HG02938 (cell line): Measurements from ENCODE around the gene XPC.
"Not testable (repeated sequence)": the region's sequence is repeated elsewhere in the genome, so short reads cannot be mapped to it uniquely, and the experiment has no call there.

ENCODE experiments used
- ATAC-seq: cut with Tn5 transposase; IDR thresholded peaks from one replicate; pipeline ENCODE4 v1.9.1; 2021; ENCODE audit warnings: mild to moderate bottlenecking, moderate library complexity; ENCODE audit not compliant: unreplicated experiment

Gene XPC

DNA sequence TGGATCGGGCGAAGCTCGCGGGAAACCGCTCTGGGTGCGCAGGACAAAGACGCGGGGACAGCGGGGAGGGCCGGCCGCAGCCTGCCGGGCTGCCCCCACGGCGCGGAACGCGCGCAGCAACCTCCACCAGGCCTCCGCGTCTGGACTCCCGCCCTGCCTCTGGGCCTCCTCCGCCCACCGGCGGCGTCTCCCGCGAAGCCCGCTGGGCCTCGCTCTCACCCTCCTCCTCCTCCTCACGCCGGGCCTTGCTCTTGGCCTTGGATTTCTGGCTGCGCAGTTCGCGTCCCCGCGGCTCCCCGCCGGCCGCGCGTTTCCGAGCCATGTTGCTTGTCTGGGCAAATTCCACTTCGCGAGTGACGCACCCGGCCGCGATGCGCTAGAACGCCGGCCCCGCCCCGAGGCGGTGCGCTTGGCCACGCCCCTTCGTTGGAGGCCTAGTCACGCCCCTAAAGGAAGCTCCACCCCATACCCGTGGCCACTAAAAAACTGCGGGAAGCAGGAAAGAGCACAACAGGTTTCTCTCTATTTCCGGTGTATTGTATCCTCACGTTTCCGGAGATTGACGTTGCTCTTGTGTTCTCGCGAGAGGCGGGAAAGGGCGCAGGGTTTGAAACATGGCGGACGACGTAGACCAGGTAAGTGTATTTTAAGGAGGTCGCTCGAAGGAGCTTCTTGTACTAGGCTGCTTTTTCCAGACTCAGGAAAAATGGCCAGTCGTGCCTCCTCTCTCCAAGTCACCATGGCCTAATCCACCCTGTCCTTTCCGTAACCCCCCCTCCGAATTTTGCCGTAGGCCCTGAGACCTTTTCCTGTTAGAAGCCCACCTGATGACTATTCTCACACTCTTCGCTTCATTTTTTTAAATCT lies at the start of gene XPC, which contains the start of gene LSM3:
Gene XPC (minus strand): TSS at position 355 of the 867 bp plus-strand sequence. CDS start 33 bp downstream, at position 322.
Gene LSM3 (plus strand): TSS at position 571 of the 867 bp plus-strand sequence. CDS start 44 bp downstream, at position 615.
- ATAC-seq = peak; percentile 94

DNA sequence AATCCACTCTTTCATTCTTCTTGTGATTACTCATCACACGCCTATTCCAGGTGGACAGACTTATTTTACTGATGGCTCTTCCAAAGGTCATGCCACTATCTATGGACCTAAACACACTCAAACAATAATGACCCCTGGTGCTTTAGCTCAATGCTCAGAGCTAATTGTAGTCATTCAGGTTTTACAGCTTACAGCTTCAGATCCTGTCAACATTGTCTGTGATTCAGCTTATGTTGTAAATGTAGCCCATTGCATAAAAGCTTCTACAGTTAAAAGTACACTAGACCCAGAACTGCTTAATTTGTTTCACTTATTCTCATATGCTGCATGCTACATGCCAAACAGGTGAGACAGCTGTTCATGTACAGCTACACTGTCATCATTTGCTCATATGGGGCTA lies 49.5 kb upstream of the XPC start:
- no peak for ATAC-seq

DNA sequence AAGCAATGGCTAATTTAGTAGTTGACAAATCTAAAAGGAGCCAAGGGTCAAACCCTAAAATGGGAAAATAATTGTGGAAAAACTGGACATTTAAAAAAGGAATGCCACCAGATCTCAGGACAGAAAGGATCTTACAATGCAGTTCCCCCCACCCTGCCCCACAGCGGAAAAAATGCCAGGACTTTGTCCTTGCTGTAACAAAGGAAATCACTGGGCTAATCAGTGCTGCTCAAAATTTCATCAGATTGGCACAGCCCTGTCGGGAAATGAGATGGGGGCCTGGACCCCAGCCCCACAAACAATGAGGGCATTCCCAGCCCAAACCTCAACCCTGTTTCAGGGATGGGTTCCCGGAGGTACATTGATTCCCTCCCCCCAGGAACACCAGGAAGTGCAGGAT lies 48.0 kb upstream of the XPC start:
- ATAC-seq = not testable (repeated sequence)

DNA sequence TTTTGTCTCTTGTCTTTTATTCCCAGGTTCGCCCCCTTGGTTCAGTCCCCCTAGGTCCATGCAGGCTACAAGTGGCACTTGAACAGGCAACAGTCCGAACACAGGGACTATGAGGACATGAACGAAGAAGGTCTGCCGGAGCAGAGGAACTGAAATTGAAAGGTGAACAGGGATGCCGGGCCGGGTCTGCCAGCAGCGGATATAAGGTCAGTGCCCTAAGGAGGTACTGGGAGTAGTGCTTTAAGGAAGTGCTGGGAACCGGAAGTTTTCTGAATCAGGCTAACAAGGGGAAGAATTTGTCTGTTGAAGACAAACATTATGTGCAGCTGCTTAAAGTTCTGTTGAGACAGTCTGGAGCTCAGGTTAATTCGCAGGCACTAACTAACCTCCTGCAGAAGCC lies 47.0 kb upstream of the XPC start:
- ATAC-seq = no peak

DNA sequence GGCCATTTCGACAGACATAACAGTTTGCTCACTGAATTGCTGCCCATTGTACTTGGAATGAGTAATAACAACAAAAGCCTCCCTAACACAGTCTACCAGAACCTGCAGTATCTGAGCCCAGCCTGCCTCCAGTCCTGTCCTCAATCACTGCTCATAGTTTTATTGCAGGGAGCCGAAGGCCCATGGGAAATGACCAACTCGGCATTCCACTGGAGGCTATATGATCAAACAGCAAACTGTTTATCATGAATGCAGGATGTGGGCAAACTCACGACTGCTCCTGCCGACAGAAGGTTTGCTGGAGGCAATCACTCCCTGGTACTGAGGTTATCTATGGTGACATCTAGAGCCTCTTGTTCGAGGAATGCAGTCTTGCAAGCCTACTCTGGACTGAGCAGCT lies 46.5 kb upstream of the XPC start:
- ATAC-seq = no peak

DNA sequence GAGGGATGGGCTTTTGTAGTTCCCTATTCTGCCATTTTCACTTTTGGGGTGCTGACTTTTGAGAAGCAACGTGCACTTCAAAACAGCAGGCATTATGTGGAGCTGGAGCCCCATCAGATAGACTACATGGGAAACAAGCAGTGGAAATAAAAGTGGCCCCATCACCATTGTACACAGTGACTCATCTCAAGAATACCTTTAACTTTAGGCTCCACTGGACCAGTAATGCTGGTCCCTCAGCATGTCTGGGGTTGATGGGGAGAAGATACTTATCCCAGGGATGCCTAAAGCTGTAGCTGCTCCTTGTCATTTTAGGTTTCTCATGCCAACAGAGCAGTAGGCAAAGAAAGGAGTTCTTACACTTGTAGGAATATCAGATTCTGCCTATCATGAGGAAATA lies 45.2 kb upstream of the XPC start:
- ATAC-seq = no peak

DNA sequence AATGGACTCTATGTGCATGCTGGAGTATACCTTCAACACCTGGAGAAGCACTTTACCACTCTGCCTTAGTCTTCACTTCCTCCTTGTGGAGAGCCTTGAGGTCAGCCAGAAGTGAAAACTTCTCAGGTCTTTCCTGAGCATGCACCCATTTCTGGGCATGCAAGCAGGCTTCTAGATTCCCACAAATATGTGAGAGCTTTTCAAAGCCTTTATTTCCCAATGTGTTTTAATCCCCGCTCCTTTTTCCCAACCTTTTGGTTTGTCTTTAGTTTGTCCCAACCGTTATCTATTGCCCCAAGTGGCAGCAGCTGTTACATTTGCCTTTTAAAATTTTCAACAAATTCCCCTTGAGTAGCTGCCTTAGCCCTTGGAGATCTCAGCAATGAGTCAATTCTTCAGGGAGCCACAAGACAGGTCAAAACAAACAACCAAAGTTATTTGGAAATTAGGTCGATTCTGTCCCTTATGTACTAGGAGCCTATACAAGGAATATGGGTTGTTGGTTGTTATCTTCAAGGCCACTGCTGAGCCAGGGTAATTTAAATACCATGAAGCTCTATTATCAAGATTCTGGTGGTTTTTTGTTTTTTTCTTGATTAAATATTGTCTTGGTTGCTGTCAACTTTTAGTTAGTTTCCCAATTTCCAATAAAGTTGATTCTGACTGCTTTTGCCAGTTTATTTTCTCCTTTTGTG lies 44.6 kb upstream of the XPC start:
- ATAC-seq = no peak

DNA sequence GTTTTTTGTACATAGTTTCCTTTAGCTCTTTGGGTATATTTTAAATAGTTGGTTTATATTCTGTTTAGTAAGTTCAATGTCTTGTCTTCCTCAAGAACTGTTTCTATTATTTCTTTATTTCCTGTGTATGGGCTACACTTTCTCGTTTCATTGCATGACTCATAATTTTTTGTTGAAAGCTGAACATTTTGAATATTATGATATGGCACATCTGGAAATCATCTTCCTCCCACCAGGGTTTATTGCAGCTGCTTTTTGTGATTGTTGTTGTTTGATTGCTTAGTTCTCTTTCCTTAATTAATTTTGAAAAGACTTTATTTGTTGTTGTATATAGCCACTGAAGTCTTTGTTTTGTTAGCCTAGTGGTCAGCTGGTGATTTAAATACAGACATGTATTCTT lies 44.1 kb upstream of the XPC start:
- no peak for ATAC-seq

DNA sequence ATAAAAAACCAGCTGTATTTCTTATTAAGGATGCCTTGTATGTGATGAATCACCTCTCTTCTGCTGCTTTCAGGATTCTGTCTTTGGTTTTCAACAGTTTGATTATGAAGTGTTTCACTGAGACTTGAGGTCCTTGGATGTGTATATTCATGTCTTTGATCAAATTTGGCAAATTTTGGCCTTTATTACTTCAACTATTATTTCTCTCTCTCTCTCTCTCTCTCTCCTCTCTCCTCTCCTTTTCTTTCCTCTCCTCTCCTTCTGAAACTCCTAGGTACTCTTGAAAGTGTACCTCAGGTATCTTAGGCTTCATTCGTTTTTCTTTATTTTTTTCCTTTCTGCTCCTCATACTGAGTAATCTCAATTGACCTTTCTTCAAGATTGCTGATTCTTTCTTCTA lies 43.5 kb upstream of the XPC start:
- ATAC-seq = no peak

DNA sequence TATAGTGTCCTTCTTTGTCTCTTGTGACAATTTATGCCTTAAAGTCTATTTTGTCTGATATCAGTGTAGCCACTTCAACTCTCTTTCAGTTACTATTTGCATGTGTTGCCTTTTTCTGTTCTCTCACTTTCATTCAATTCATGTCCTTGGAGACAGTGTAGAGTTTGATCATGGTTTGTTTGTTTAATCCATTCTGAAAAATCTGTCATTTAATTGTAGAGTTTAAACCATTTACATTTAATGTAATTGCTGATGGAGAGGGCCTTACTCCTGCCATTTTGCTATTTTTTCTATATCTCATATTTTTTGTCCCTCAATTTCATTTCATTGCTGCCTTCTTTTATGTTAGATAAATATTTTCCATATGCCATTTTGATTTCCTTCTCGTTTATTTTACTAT lies 42.5 kb upstream of the XPC start:
- no peak for ATAC-seq

DNA sequence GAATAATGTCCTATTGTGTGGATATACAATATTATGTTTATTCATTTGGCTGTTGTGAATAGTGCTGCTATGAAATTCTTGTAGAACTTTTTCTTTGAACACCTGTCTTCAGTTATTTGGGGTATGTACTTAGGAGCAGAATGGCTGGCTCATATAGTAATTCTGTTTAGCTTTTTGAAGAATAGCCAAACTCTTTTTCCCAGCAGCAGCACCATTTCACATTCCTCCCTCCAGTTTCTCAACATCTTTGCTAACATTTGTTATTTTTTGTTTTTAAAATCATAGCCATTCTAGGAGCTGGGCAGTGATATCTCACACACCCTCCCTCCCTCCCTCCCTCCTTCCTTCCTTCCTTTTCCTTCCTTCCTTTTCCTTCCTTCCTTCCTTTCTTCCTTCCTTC lies 40.0 kb upstream of the XPC start:
- ATAC-seq = no peak

DNA sequence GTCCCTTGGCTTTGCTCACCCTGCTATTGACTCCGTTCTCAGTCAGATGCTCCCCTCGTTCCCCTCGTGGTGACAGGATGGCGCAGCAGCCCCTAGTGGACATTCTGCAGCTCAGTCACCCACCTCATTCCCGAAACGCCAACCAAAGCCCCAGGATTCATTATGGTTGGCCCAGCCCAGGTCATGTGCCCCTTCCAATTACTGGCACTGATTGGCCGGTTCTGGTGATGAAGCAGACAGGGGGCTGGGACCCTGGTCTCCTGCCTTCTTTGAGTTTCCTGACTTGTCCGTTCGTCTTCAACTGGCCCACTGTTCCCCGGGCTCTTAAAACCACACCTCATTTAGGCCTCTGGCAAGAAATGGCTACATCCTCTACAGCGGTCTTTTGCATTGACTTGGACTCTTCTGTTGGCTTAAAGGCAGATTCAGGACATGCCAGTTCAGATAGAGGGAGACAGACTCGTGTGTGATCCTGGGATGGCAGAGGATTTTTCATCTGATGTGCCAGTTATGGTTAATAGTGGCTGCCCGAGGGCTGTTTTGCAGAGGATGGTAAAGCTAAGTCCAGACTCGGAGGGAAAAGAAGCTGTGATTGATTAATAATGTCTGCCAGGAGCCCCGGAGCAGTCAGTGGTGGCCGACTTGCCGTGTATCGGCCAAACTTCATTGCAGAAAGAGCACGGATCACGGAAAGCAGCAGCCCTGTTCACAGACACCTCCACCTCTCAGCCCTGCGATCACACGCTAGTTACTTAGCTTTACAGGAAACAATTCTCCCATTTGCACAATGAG lies 38.1 kb upstream of the XPC start:
- ATAC-seq = peak; percentile 74

DNA sequence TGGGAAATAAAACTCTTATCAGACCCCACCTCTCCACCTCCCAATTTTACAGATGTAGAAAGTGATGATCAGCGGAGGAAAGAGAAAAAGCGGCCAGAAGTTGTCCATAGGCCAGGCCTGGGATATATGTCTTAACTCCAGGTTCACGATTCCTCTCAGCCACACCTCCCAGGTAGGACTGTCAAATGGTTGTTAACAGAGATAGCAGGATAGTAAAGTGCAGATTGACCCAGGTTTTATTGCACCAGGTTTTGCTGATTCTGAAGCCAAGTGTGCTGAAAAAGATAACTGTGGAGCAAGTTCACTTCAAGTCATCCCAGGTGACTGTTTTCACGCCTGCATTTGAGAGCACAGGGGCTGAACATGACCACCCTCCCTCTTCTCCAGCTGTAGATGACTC lies 36.4 kb upstream of the XPC start:
- ATAC-seq = no peak

DNA sequence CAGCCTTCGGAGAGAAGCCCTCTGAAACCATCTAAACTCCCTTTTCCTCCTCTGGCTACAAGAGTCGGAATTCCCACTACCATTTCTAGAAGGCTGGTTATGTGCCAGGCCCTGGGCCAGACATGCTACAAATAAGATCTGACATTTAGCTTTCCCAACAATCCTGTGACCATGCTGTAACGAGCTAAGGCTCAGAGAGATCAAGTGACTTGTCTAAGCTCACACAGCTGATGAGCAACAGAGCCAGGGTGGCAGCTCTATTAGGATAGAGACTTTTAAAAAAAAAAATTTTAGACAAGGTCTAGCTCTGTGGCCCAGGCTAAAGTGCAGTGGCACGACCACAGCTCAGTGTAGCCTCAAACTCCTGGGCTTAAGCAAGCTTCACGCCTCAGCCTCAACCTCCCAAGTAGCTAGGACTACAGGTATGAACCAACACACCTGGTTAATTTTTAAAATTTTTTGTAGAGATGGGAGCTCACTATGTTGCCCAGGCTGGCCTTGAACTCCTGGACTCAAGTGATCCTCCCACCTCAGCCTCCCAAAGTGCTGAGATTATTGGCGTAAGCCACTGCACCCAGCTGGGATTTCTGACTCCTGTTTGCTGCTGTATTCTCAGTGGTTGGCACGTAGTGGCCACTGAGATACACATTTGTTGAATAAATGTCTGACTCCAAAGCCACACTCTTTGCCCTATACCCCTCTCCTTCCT lies 34.8 kb upstream of the XPC start:
- no peak for ATAC-seq

DNA sequence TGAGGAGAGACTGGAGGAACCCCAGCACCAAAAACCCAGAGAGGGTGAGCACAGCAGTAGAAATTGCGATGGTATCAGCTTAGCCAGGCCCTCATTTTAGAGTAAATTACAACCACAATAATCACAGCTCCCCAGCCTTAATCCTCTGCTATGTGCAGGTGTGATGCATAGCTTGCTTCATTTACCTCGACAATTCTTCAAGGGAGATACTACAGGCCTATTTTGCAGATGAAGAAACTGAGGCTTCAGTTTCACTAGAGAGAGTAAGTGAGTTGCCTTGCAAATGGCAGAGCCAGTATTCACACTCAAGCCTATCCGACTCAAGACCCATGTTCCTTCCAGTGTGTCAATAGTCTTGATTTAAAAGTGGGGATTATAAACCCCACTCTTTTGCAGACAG lies 33.6 kb upstream of the XPC start:
- no peak for ATAC-seq

DNA sequence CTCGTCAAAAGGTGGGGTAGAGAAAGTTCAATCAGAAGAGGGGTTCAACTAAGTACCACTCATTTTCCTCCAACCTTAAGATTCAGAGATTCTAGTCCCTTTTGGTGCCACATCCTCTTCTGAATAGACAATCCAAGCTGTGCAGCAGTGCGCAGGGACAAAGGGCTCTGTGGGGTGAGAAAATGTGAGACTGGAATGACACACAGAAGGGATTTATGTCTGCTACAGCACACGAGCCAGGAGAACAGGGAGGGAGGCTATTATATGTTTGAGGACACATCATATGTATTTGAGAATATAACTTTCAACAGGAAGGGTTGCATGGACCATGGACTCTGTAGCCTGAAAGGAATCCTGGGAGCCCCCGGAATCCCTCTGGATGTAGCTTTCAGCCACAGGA lies 33.2 kb upstream of the XPC start:
- no peak for ATAC-seq

DNA sequence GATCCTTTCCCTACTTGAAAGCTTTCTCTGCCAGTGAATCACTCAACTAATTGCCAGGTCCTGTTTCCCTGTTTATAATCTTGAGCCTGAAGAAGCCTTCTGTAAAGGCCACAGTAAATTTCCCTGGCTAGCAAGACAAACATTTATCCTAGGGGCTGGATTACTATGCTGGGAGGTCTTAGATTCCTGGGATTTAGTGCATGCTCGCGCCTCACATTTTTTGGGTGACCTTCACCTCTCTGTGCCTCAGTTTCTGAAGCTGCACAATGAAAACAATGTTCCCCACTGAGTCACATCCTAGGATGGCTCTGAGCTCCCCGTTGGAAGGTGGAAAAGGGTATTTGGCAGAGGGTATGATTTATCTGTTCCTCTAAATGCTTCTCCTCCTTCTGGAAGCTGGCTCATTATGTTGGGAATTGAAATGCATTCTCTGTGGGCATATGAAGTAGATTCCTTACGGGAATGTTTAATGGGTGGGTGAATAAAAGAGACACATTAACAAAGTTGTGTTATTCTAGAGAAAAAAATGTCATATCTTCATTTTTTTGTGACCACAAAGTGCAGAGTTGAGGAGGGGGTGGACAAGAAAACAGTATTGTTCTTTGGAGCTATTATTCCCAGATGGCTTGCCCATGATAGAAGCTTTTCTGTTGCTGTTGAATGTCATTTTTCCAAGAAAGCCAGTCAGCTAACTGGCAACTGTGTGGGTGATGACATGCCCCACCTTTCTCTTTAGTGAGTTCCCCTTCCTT lies 32.6 kb upstream of the XPC start:
- ATAC-seq = no peak

DNA sequence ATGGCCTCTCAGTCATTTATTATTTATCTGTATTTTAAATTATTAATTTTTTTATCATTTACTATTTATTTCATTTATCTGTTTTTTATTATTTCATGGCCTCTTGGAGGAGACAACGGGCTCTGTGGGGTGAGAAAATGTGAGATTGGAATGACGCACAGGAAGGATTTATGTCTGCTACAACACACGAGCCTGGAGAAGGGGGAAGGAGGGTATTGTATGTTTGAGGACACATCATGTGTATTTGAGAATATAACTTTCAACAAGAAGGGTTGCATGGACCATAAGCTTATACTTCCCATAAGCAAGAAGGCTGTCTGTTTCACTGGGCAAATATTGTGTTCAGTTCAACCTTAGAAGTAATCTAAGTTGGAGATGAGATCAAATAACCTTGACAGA lies 31.9 kb upstream of the XPC start:
- ATAC-seq = no peak

DNA sequence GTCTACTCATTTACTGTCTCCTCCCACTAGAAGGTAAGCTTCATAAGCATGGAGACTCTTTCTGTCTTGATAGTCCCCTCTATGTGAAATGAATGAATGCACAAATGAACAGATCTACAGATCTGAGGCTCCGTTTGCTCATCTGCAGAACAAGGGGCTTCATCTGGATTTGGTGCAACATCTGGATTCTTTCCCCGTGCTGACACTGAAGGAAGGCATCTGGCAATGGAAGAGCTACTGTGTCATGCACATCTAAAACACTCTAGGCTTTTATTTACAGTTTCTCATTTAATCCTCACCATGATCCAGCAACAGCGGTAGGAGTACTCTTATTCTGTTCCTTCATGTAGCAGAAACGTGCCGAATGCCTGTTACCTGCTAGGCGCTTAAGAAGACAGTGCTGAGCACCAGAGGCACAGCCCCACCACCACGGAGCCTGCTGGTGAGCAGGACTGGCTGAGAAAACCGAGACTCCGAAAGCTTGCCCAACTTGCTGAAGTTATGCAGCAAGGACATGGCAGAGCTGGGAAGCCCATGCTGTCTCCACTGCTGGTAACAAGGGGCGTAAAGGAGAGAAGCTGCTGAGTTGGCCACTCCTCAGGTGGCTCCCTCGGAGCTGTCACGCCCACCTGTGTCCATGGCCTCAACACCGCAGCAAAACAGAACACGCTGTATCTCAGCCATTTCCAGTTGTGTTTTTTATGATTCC lies 31.3 kb upstream of the XPC start:
- no peak for ATAC-seq
